ENCODE data around the gene MCL1.
"Not testable (repeated sequence)": the region's sequence is repeated elsewhere in the genome, so short reads cannot be mapped to it uniquely, and the experiment has no call there.

MCL1 gene

GRCh38 chr1:150568594-150568966, 10.8 kb downstream of the MCL1 start:
- DNase-seq (ENCODE audit: low read depth) = no peak

DNA sequence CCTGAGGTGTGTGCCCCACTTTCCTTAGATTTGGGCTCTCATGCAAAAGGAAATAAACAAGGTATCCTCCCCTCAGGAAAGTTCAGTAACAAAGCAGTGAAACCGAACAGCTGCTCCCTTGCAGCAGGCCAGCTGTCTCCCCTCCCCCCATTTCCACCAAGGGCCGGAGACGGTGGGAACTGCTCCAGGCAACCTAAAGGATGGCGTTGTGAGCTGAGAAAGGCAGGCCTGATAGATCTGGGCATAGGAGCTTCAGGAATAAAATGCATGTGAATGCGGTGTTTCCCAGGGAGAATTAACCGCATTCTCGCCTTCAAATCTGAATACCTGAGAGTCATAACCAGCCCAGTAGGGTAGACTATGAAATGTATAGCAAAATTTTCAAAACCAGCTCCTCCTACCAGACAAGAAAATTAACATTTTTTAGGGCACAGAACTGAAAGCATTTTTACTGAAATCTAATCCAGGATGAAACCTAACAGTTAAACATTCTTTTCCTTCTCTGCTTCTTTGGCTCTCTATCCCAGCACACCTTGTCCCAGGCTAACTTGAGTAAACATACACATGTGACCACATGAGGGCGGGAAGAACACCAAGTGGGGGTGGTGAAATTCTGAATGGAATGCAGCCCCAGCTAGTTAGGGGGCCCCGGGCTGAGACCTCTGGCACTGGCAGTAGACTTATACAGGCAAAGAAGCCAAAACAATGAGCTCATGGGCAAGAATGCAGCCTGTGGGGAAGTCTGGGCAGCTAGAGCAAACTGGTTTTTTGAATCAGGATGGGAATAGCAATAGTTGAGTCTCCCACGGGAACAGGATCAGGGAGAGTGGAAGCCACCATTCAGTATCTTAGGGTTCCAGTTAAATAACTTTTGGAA, 11.5 kb downstream of the MCL1 start:
- peak; percentile 95 for DNase-seq (ENCODE audit: low read depth)

DNA sequence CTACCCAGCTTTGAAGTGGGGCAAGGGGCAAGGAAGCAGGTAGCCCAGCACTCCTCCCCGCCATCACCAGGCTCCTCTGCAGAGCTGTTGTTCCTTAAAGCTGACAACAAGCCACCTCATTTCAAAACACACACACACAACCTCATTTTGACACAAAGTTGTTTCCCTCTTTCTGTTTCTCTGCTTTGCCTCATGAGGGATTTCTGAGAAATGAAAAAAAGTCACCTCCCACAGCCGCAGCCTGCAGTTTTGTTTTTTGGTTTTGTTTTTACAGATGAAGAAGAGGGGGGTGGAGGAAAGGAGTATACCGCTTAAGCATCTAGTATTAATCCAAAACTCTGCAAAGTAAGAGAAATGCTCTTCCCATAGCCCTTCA, 12.1 kb downstream of the MCL1 start:
- DNase-seq (ENCODE audit: low read depth) = no peak

DNA sequence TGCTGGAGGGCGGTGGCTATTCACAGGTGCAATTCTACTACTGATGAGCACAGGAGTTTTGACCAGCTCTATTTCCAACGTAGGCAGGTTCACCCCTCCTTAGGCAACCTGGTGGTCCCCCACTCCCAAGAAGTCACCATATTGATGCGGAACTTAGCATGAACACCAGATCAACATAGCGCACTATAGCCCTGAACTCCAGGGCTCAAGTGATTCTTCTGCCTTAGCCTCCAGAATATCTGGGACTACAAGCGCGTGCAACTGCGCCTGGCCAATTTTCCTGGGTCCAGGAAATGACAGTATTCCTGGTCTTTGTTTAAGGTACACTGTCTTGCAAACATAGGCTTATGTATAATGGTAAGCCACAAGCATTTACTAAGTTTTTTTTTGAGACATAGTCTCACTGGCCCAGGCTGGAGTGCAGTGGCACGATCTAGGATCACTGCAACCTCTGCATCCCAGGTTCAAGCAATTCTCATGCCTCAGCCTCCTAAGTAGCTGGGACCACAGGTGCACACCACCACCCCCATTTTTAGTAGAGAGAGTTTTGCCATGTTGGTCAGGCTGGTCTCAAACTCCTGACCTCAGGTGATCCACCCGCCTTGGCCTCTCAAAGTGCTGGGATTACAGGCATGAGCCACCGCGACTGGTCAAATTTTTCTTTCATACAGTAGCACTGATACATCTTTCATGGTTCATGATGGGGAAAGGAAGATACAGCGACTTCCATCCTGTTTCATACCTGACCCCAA, 12.6 kb downstream of the MCL1 start:
- DNase-seq (ENCODE audit: low read depth) = no peak

GRCh38 chr1:150565240-150565991, 14.0 kb downstream of the MCL1 start:
- DNase-seq (ENCODE audit: low read depth) = not testable (repeated sequence)

DNA sequence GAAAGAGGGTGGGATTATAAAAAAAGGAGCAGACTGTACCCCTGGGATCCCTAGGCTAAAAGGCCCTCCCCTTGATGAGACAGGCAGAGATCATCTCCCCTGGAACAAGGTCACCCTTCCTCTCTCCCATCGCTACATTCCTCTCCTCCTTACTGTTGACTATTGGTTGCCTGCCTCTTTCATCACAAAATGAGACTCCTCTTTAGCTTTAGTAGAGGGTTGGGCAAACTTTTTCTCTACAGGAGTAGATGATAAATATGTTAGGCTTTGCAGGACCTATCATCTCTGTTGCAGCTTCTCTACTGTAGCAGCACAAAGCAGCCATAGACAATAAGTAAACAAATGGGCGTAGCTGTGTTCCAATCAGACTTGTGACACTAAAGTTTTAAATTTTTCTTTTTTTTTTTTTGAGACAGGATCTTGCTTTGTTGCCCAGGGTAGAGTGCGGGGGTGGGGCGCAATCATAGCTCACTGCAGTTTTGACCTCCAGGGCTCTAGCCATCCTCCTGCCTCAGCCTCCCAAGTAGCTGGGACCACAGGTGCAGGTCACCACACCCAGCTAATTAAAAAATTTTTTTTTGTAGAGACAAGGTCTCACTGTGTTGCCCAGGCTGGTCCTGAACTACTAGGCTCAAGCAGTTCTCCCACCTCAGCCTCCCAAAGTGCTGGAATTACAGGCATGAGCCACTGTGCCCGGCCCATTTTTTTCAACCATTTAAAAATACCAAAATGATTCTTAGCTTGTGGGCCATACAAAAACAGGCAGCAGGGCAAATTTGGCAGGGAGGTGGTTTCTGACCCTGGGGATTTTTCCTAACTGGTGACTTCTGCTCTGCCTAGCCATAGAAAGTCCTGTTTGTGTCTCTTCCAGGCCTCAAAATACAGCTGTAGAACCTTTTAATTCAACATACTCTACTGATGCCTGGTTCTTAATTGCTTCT, 15.1 kb downstream of the MCL1 start:
- DNase-seq (ENCODE audit: low read depth) = no peak

- DNase-seq (ENCODE audit: low read depth) = no peak
Measured at GRCh38 chr1:150563340-150564038, 15.9 kb downstream of the MCL1 start.

- no peak for DNase-seq (ENCODE audit: low read depth)
Measured at GRCh38 chr1:150562446-150563339, 16.7 kb downstream of the MCL1 start.

DNA sequence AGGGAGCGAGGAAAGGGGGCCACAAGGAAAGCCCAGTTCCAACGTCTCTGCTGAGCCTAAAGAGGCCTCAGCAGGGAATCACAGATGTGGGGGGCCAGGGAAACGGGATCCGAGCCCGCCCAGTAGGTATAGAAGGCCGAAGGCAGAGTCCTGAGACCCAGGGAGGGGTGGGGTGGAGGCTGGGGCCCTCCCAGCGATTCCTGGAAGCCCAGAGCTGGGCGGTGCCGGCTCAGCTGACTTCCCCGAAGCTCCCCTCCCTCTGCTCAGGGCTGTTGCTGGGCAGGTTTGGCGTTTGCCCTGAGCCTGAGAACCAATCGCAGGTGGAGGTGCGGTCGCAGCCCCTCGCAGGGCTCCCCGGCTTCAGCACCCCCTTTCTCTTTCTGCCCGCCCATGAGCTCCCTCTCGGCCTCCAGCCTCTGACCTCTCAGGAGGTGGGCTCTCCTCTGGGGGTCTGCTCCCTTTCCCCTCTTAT, 17.4 kb downstream of the MCL1 start:
- DNase-seq (ENCODE audit: low read depth) = peak; percentile 87

DNA sequence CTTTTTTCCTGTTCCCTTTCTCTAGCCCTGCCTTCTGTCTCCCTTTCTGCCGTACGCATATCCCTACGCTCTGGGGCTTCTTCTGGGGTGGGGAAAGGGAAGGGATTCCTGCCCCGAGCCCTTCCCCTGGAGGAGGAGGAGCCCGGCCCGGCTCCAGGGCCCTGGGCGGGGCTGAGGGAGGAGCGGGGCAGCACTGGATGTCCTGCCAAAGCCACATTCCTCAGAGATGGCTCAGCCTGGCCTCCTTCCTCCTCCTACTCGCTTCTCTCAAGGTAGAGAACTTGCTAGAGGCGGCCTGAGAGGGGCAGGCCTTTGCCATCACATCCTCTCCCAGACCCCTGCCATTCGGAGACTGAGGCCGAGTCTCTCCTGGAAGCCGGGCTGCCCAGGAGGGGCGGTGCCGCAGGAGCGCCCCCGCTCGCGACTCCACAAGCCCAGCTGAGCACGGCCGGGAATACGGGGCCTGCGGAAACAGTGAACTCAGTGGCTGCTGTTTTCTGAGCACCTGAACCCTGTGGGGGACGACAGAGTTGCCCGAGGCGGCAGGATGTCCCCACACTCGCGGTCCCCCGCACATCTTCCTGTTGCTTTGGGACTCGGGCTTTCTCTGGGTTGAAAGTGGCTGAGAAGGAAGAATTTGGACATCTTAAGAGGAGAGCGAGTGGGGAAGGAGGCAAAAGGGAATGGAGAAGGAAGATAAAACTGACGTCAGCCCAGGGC, 18.0 kb downstream of the MCL1 start:
- DNase-seq (ENCODE audit: low read depth) = peak; percentile 97

- no peak for DNase-seq (ENCODE audit: low read depth)
Measured at GRCh38 chr1:150560576-150561253, 18.7 kb downstream of the MCL1 start.

- no peak for DNase-seq (ENCODE audit: low read depth)
Measured at GRCh38 chr1:150560011-150560438, 19.4 kb downstream of the MCL1 start.

DNA sequence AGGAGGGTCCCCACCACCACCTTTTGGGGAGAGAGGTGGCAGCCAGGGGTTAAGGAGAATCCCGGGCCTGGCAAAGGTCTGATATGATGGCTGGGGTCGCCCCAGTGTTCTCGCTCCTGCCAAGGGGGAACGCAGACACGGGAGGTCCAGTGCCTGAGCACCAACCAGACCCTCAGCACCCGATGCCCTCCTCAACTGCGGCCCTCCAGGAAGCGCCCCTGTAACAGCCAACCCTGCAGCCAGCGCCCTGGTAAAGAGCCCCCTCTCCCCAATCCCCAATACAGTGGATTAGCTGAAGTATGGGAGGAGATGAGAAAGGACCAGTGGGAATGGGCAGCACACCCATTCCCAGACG, 19.8 kb downstream of the MCL1 start:
- DNase-seq (ENCODE audit: low read depth) = no peak

GRCh38 chr1:150558761-150559655, 20.4 kb downstream of the MCL1 start:
- DNase-seq (ENCODE audit: low read depth) = no peak

- DNase-seq (ENCODE audit: low read depth) = no peak
Measured at GRCh38 chr1:150558303-150558704, 21.1 kb downstream of the MCL1 start.

GRCh38 chr1:150557813-150558212, 21.6 kb downstream of the MCL1 start:
- no peak for DNase-seq (ENCODE audit: low read depth)

DNA sequence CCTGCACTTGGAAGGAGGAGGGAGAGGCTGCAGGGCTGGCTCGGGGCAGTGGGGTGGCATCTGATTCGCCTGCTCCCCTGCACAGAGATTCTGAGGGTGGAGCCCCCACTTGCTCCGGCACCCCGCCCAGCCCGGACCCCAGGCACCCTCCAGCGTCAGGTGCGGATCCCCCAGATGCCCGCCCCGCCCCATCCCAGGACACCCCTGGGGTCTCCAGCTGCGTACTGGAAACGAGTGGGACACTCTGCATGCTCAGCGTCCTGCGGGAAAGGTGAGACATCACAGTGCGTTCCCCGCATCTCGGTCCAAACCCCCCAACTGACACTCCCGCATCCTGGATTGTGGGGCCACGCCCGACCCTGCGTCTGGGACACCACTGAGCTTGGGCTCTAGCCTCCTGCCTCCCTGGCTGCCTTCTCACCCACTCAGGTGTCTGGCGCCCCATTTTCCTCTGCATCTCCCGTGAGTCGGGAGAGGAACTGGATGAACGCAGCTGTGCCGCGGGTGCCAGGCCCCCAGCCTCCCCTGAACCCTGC, 22.3 kb downstream of the MCL1 start:
- DNase-seq (ENCODE audit: low read depth) = no peak

All from stromal cell of bone marrow (primary cell).